Measurements from ENCODE around the gene TTYH2.

TTYH2 gene

GRCh38 chr17:74196541-74197317, 16.6 kb upstream of the TTYH2 start:
- no peak for DNase-seq

GRCh38 chr17:74197801-74198200, 15.6 kb upstream of the TTYH2 start:
- no peak for DNase-seq

DNA sequence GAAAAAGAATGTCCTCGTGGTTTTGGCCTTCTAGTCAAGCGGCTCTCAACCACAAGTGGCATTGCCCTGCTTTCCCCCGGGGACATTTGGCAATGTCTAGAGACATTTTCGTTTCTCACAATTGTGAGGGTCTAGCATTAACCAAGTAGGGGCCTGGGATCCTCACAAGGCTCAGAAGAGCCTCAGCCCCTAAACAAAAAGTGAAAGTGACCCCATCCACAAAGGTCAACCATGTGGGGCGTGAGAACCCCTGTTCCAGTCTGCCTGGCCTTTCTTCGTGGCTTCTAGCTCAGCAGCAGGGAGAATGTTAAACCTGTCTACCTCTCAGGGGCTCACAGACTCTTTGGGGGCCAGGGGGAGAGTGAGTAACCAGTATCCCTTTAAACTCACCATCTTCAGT, 14.7 kb upstream of the TTYH2 start:
- no peak for DNase-seq

- peak; percentile 49 to 71 for DNase-seq
These were observed 13.9 kb upstream of the TTYH2 start for GRCh38 chr17:74199306-74200092.

- no peak for DNase-seq
These were observed 13.3 kb upstream of the TTYH2 start for GRCh38 chr17:74200112-74200511.

DNA sequence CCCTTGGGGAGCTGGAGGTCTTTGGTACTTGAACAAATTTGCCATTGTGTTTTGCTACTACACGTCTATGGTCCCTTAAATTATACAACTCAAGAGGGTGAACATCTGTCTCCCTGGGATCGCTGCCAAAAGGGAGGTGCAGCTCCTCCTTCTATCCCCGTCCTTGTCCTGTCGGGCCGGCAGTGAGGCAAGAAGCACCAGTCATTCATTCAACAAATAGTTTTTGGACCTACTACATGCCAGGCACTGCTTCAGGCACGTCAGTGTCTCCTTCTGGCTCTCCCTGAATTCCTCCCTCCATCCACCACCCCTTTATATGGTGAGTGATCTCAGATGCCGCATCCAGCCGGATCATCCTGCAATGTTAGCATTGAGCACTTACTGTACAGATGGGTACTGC, 12.1 kb upstream of the TTYH2 start:
- no peak for DNase-seq

GRCh38 chr17:74201948-74202347, 11.4 kb upstream of the TTYH2 start:
- no peak for DNase-seq

- no peak for DNase-seq
These were observed 10.4 kb upstream of the TTYH2 start for GRCh38 chr17:74202938-74203337.

- peak; percentile 94 to 96 for DNase-seq
These were observed 9.7 kb upstream of the TTYH2 start, which contains the start of gene RPL38 for GRCh38 chr17:74203439-74204240. RPL38 (plus strand) TSS chr17:74203678; CDS start chr17:74203956, 278 bp downstream.

GRCh38 chr17:74204474-74204873, 8.9 kb upstream of the TTYH2 start:
- no peak for DNase-seq

DNA sequence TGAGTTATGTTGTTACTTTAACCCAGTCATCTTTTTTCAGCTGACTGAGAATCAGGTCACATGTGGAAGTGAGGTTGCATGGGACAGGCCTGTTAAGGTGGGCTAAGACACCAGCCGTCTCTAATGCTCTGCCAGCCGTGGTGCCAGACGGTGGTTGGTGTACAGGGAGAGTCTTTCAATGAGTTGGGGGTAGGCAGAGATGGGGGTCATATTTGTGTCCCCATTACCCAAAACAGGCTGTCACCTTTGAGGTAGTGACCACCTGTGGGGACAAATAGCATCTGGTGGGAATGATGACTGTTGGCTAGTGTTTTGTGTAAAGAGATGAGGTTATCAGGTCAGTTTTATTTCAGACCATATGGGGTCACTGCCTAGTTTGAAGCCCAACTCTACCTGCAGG, 8.1 kb upstream of the TTYH2 start:
- no peak for DNase-seq

DNA sequence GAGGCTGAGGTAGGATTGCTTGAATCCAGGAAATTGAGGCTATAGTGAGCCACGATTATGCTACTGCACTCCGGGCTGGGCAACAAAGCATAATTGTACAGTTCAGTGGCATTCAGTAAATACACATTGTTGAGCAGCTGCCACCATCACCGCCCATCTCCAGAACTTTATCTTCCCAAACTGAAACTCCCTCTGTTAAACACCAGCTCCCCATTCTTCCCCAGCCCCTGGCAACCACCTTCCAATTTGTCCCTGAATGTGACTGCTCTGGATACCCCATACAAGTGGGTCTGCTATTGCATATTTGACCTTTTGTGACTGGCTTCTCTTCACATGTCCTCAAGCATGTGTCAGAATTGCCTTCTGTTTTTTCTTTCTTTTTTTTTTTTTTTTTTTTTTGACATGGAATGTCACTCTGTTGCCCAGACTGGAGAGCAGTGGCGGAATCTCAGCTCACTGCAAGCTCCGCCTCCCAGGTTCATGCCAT, 7.0 kb upstream of the TTYH2 start:
- DNase-seq = no peak

DNA sequence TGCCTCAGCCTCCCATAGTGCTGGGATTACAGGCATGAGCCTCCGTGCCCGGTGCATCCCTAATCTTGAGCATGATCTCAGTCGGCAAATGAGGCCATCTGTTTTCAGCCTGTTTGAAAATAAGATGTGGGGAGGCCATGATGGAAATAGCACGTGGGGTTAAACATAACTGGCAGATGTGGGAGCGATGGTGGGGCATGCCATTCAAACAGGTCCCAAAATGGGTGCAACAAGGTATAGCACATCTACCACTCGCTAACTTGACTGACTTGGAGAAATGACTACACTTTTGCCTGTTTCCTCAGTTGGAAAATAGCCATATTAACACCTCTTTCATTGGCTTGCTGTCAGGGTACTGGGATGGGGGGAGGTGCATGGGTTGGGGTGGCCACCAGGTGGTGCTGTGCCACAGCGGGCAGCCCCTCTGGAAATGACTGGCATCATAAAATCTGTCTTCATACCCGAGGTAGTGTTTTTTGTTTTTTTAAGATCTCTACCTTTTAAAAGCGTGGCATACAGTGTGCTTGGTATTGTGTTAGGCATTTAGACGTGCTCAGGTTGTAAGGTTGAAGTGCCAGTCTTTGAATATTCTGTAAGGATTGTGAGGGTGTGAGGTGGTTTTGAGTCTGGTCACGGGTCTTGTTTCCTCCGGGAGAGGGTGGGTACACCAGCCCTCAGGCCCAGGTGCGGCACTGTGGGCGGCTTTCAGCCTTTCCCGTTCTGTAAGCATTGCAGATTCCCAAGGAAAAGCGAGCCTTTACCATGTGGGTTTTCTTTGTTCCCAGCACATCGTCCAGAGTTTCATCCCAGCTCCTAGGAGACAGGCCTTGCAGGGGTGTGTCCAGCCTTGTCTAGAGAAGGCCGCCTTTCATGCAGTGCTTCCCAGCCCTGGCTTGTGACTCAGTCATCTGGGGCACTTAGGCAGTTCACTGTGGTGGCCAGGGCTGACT, 2.9 kb upstream of the TTYH2 start:
- peak; percentile 78 to 87 for DNase-seq

GRCh38 chr17:74211141-74211911, 2.0 kb upstream of the TTYH2 start:
- DNase-seq = no peak

DNA sequence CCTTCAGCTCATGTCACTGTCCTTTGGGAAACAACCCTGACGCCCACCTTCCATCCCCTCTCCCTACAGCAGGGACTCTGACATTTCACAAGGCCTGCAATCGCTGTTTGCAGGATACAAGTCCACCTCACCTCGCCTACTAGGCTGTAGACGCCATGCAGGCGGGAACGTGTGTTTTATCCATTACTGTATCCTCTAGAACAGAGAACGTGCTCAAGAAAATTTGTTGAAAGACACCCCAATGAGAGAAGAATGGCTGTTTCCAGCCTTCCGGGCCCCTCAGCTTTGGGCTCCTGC, 1.5 kb upstream of the TTYH2 start:
- no peak for DNase-seq

- DNase-seq = peak in 1 of 2 donors; percentile 11
These were observed 1.0 kb upstream of the TTYH2 start for GRCh38 chr17:74212209-74212912.

GRCh38 chr17:74213861-74214391, 555 bp downstream of the TTYH2 start:
- DNase-seq = no peak

DNA sequence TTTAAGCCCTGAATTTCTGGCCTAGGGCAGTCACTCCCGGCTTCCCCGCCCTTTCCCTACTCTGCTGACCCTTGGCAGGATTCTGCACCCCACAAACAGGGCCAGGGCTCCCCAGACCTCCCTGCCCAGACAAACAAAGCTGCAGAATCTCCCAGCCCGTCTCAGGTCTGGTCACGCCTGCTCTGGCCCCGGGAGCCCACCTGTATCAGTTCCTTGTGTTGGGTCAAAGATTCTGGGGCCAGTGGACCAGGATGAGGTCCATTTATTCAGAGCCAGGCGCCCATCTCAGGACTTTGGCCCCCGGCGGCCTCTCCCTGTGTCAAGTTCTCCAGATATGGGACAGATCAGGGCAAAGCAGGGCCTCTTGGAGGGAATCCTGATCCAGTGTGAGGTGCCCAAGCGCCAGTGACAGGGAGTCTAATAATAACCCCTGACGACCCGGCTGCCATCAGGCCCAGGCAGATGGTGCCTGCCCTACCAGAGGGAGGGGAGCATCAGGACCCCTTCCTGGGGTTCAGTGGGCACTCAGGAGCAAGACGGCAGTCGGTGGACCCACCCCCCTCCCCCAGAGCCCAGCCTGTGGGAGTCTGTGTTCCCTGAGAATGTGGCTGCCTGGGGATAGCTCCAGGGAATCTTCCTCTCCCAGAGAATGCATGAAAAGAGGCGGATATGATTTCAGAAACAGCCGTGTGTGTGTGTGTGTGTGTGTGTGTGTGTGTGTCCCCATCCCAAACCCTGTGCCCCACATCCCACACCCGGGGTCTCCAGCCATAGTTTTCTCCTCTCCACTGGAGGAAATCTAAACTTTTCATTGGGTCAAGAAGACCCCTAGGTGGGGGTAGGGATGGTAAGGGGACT, 1.3 kb downstream of the TTYH2 start:
- DNase-seq = no peak

- DNase-seq = no peak
These were observed 2.0 kb downstream of the TTYH2 start for GRCh38 chr17:74215342-74215727.

Data from CD4-positive, alpha-beta T cell treated with Interferon alpha-2 for 1 hour (primary cell).